ENCODE results near the gene SFMBT2. TPM values are rescaled to one million over a fixed set of nuclear protein-coding genes. Genes with fewer than 3 reads are reported as not detected.

SFMBT2 gene
- total RNA-seq, 2 experiments from 2014 or later: 7.9 to 8.3 TPM

DNA sequence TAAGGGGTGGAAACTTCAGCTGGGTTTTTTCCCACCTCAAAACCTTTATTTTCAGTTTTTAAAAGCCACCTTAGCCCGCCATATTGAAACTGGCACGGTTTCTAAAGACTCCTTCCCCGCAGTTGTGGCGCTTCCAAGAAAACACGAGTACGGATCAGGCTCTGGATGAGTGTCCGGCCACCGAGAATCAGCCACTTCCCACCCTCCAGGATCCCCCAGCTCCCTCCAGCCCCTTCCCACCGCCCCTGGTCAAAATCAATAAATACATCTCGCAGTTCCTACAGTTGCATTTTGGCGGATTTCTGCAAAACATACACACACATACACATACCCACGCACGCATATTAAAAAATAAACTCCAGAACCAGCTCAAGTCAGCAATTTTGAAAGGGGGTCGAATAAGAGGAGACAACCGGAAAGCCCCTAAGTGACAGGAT, 1.1 kb downstream of the SFMBT2 start:
- peaks cover 16% of the 10 kb centered on the region for H3K4me1 ChIP-seq (ENCODE audit: insufficient read depth, low read length, poor library complexity, severe bottlenecking)
- H3K27ac ChIP-seq (ENCODE audit: low read depth, low read length, poor library complexity, severe bottlenecking): no peak overlapping the region
- TF ChIP-seq EZH2phosphoT487 (IDR thresholded peaks at IDR 0.05; ENCODE audit: borderline replicate concordance, low read depth, low read length): no peak
- TF ChIP-seq, protein P1, sequence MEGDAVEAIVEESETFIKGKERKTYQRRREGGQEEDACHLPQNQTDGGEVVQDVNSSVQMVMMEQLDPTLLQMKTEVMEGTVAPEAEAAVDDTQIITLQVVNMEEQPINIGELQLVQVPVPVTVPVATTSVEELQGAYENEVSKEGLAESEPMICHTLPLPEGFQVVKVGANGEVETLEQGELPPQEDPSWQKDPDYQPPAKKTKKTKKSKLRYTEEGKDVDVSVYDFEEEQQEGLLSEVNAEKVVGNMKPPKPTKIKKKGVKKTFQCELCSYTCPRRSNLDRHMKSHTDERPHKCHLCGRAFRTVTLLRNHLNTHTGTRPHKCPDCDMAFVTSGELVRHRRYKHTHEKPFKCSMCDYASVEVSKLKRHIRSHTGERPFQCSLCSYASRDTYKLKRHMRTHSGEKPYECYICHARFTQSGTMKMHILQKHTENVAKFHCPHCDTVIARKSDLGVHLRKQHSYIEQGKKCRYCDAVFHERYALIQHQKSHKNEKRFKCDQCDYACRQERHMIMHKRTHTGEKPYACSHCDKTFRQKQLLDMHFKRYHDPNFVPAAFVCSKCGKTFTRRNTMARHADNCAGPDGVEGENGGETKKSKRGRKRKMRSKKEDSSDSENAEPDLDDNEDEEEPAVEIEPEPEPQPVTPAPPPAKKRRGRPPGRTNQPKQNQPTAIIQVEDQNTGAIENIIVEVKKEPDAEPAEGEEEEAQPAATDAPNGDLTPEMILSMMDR (conservative IDR thresholded peaks at IDR 0.05; ENCODE audit: low read length): no peak
- H2AFZ ChIP-seq (ENCODE audit: low read length): peak overlapping the region; percentile 99; the same call in 1 of the 2 replicates
- peak overlapping the region; percentile 93 for H3K4me2 ChIP-seq (ENCODE audit: low read length)
- H3K9me3 ChIP-seq (ENCODE audit: low read length): no peaks in the 10 kb centered on the region
- ChIA-PET CTCF (ENCODE audit: unreplicated experiment) (no interaction called here), POLR2A (no interaction called here)
- H4K20me1 ChIP-seq (ENCODE audit: insufficient read depth, low read length): no peaks in the 10 kb centered on the region
- peak overlapping the region; percentile 95 for H3K4me3 ChIP-seq (ENCODE audit: low read depth, low read length, poor library complexity, severe bottlenecking)
- BruUV-seq (replicated peaks): no TSS peak
- peaks cover 18% of the 10 kb centered on the region; the same call in 1 of the 2 replicates for H3K79me2 ChIP-seq (ENCODE audit: insufficient read depth, low read depth, low read length)
- no peak for DNase-seq (ENCODE audit: low spot score)
- no peaks in the 10 kb centered on the region for H3K9me2 ChIP-seq (ENCODE audit: insufficient read depth, low read length)
- intact Hi-C loops (cut with micrococcal nuclease; ENCODE audit: unreplicated experiment): loop anchor here (2.0 kb wide), 2 partner anchors 149 to 289 kb away; no protein-coding TSS in a partner anchor
- no peaks in the 10 kb centered on the region for H3K36me3 ChIP-seq (ENCODE audit: insufficient read depth, low read length)

DNA sequence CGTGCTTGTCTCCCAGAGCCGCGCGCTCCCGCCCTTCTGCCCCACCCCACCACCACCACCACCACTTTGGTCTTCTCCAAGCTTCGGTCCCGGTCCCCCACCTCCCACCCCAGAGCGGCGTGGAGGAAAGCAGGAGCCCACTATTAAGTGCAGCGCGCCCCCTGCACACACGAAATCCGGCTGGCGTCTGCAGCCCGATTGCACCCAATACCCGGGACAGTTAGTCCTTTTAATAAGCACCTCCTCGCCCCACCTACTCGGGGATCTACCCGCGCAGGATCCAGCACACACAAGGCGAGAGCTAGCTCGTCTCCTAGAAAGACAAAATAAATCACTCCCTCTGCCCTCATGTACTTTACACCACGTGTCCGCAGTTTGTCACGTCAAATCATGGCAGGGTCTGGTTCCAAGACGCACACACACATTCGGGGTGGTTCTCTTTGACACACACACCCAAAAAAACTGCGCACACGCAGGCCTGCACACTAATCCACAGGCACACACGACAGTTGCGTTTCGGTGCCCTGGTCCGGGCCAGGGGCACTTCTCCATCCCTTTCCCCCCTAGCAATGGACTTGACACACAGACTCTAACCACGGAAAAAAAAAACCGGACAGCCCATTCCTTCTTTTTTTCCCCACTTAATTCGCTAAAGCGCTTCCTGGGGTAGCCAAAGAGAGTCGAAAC, 1.6 kb downstream of the SFMBT2 start:
- peak; percentile 45 for DNase-seq (ENCODE audit: low spot score)
- Histone ChIP-seq H3K4me3 (ENCODE audit: low read depth, low read length, poor library complexity, severe bottlenecking) (peak overlapping the region; percentile 95), H3K36me3 (ENCODE audit: insufficient read depth, low read length) (no peaks in the 10 kb centered on the region), H3K9me3 (ENCODE audit: low read length) (no peaks in the 10 kb centered on the region), H3K9me2 (ENCODE audit: insufficient read depth, low read length) (no peaks in the 10 kb centered on the region), H4K20me1 (ENCODE audit: insufficient read depth, low read length) (no peaks in the 10 kb centered on the region), H3K79me2 (ENCODE audit: insufficient read depth, low read depth, low read length) (peaks cover 18% of the 10 kb centered on the region; the same call in 1 of the 2 replicates), H3K4me1 (ENCODE audit: insufficient read depth, low read length, poor library complexity, severe bottlenecking) (peaks cover 16% of the 10 kb centered on the region), H3K27ac (ENCODE audit: low read depth, low read length, poor library complexity, severe bottlenecking) (no peak overlapping the region), H3K4me2 (ENCODE audit: low read length) (peak overlapping the region; percentile 93), H2AFZ (ENCODE audit: low read length) (peak overlapping the region; percentile 99; the same call in 1 of the 2 replicates)
- intact Hi-C loops (cut with micrococcal nuclease; ENCODE audit: unreplicated experiment): loop anchor here (2.0 kb wide), 2 partner anchors 148 to 288 kb away; no protein-coding TSS in a partner anchor
- ChIA-PET CTCF (ENCODE audit: unreplicated experiment) (interaction anchor here (1.0 kb wide), 1 partner anchor 491 kb away, joined by 3 read pairs; no protein-coding TSS in a partner anchor), POLR2A (interaction anchor here (0.6 kb wide), 1 partner anchor 1118 kb away, joined by 8 read pairs; no protein-coding TSS in a partner anchor)
- no peak for TF ChIP-seq EZH2phosphoT487 (IDR thresholded peaks at IDR 0.05; ENCODE audit: borderline replicate concordance, low read depth, low read length)
- TF ChIP-seq, protein P1 (conservative IDR thresholded peaks at IDR 0.05; ENCODE audit: low read length): peak; percentile 25; the same call in 1 of the 2 replicates
- no TSS peak for BruUV-seq (replicated peaks)

All from OCI-LY7 (cell line).